Loucy (cell line): ENCODE measurements around the gene PTPRT.

Experiments
- H2AFZ ChIP-seq: fragments of 200-600 bp; sonication (generic); 2 replicates; pipeline ENCODE4 v1.6.0; 2016; ENCODE audit warnings: antibody characterized with exemption, mild to moderate bottlenecking, low read length, moderate library complexity
- H3F3A ChIP-seq: fragments of 200-600 bp; 2 replicates; pipeline ENCODE4 v1.6.0; 2016; ENCODE audit warnings: antibody characterized with exemption, low read depth, mild to moderate bottlenecking
- H3K27me3 ChIP-seq: fragments of 200-600 bp; sonication (generic); 2 replicates; pipeline ENCODE4 v1.6.1; 2014; ENCODE audit warnings: low read length, mild to moderate bottlenecking; ENCODE audit not compliant: insufficient read depth, poor library complexity, severe bottlenecking
- H3K36me3 ChIP-seq: fragments of 200-600 bp; sonication (generic); 2 replicates; pipeline ENCODE4 v1.6.1; 2016; ENCODE audit warnings: low read length; ENCODE audit not compliant: insufficient read depth
- H3K4me1 ChIP-seq: fragments of 200-600 bp; sonication (generic); 2 replicates; pipeline ENCODE4 v1.5.1; 2014; ENCODE audit warnings: low read length, mild to moderate bottlenecking; ENCODE audit not compliant: insufficient read depth, poor library complexity, severe bottlenecking
- H3K4me2 ChIP-seq: fragments of 200-600 bp; sonication (generic); 2 replicates; pipeline ENCODE4 v1.6.0; 2014; ENCODE audit warnings: antibody characterized with exemption, low read length, low read depth, mild to moderate bottlenecking; ENCODE audit not compliant: poor library complexity, severe bottlenecking
- H3K4me3 ChIP-seq: fragments of 200-600 bp; sonication (generic); 2 replicates; pipeline ENCODE4 v1.5.1; 2014; ENCODE audit warnings: low read length, mild to moderate bottlenecking, mixed read lengths; ENCODE audit not compliant: poor library complexity, severe bottlenecking
- H3K79me2 ChIP-seq: fragments of 200-600 bp; sonication (generic); 2 replicates; pipeline ENCODE4 v1.6.1; 2014; ENCODE audit warnings: low read length; ENCODE audit not compliant: insufficient read depth
- H3K9ac ChIP-seq: fragments of 200-600 bp; sonication (generic); 2 replicates; pipeline ENCODE4 v1.6.0; 2014; ENCODE audit warnings: mild to moderate bottlenecking, low read depth, low read length, moderate library complexity; ENCODE audit not compliant: poor library complexity, severe bottlenecking
- H3K9me2 ChIP-seq: fragments of 200-600 bp; sonication (generic); replicated peaks from 2 replicates; pipeline ENCODE4 v1.6.1; 2016; ENCODE audit warnings: low read depth, low read length, mixed read lengths
- H3K9me3 ChIP-seq: fragments of 200-600 bp; sonication (generic); 2 replicates; pipeline ENCODE4 v1.6.1; 2014; ENCODE audit warnings: mild to moderate bottlenecking, antibody characterized with exemption, low read length, low read depth; ENCODE audit not compliant: insufficient read depth
- H4K20me1 ChIP-seq: fragments of 200-600 bp; sonication (generic); 2 replicates; pipeline ENCODE4 v1.6.0; 2014; ENCODE audit warnings: antibody characterized with exemption, low read length, mild to moderate bottlenecking; ENCODE audit not compliant: insufficient read depth, poor library complexity, severe bottlenecking
- CTCF ChIP-seq: fragments of 200-600 bp; sonication (generic); conservative IDR thresholded peaks from 2 replicates; pipeline ENCODE4 v1.5.1; 2014; ENCODE audit warnings: mild to moderate bottlenecking, antibody characterized with exemption, low read length
- EZH2phosphoT487 ChIP-seq: fragments of 200-600 bp; IDR thresholded peaks from 2 replicates; pipeline ENCODE4 v1.6.1; 2018; ENCODE audit warnings: antibody characterized with exemption, mild to moderate bottlenecking, moderate library complexity, borderline replicate concordance

PTPRT gene

GRCh38 chr20:42788707-42789106 lies 401.0 kb downstream of the PTPRT start:
- no peak overlapping the region for H3K4me3 ChIP-seq
- H3K27me3 ChIP-seq = no peaks in the 10 kb centered on the region
- no peaks in the 10 kb centered on the region for H3K4me1 ChIP-seq
- H3K4me2 ChIP-seq = no peak overlapping the region
- no peak overlapping the region for H3K9ac ChIP-seq
- H3K79me2 ChIP-seq = no peaks in the 10 kb centered on the region
- H4K20me1 ChIP-seq = no peaks in the 10 kb centered on the region
- no peaks in the 10 kb centered on the region for H3K36me3 ChIP-seq
- H3K9me2 ChIP-seq = no peaks in the 10 kb centered on the region
- H3K9me3 ChIP-seq = no peaks in the 10 kb centered on the region
- no peak overlapping the region for H2AFZ ChIP-seq
- TF ChIP-seq EZH2phosphoT487 (no peak), CTCF (no peak)
- H3F3A ChIP-seq = no peaks in the 10 kb centered on the region

GRCh38 chr20:42785041-42785440 lies 404.7 kb downstream of the PTPRT start:
- Histone ChIP-seq H3K36me3 (no peaks in the 10 kb centered on the region), H3K4me1 (no peaks in the 10 kb centered on the region), H3K27me3 (no peaks in the 10 kb centered on the region), H3K9ac (no peak overlapping the region), H4K20me1 (no peaks in the 10 kb centered on the region), H3K79me2 (no peaks in the 10 kb centered on the region), H3K9me2 (no peaks in the 10 kb centered on the region), H3K4me2 (no peak overlapping the region), H3F3A (no peaks in the 10 kb centered on the region), H2AFZ (no peak overlapping the region), H3K9me3 (no peaks in the 10 kb centered on the region), H3K4me3 (no peak overlapping the region)
- TF ChIP-seq CTCF = no peak
- TF ChIP-seq EZH2phosphoT487 = no peak

GRCh38 chr20:42779216-42779615 lies 410.5 kb downstream of the PTPRT start:
- Histone ChIP-seq H3K79me2 (no peaks in the 10 kb centered on the region), H3K36me3 (no peaks in the 10 kb centered on the region), H3K9me2 (no peaks in the 10 kb centered on the region), H3K27me3 (no peaks in the 10 kb centered on the region), H4K20me1 (no peaks in the 10 kb centered on the region), H3K9me3 (no peaks in the 10 kb centered on the region), H3K9ac (no peak overlapping the region), H2AFZ (no peak overlapping the region), H3F3A (no peaks in the 10 kb centered on the region), H3K4me2 (no peak overlapping the region), H3K4me1 (no peaks in the 10 kb centered on the region), H3K4me3 (no peak overlapping the region)
- TF ChIP-seq EZH2phosphoT487 = no peak
- no peak for TF ChIP-seq CTCF
